ENCODE data around the gene SYT1. TPM values are rescaled to one million over a fixed set of nuclear protein-coding genes. Genes with fewer than 3 reads are reported as not detected.

The SYT1 gene
- total and polyA plus RNA-seq, 2 of the 8 experiments (the other 6 are each of a cell fraction or from before 2014, with no cell fraction given): 11.0 to 34.6 TPM

DNA sequence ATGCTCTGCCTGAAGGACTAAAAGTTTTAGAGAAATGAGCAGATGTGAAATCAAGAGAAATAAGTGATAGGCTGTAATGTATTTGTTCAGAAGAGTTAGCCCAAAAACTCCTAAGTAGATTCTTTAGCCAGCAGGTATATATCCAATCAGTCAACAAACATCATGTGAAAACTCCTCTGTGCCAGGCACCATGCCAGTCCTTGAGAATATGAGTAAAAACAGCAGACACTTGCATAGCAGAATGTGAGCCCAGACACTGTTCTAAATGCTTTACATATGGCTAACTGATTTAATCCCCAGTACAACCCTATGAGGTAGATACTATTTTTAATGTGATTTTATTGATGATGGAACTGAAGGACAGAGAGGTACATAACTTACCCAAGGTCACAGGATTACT, 496.4 kb downstream of the SYT1 start:
- H3K4me1 ChIP-seq (replicated peaks in 1 of 4; ENCODE audit: control insufficient read depth in 3 of 4, insufficient read depth in 4 of 4, low read length in 3 of 4): peaks cover 0 to 4% (median 0%) of the 10 kb centered on the region in 4 experiments; a peak in 1 of 7 replicates
- no peaks in the 10 kb centered on the region for H3K36me3 ChIP-seq (ENCODE audit: control insufficient read depth in 2 of 4, insufficient read depth in 4 of 4, low read length in 3 of 4)
- H2BK5ac ChIP-seq (ENCODE audit: low read depth, low read length): no peak overlapping the region
- no peak overlapping the region for H3K9ac ChIP-seq (replicated peaks in 1 of 4; ENCODE audit: extremely low read depth in 1 of 4, low read depth in 3 of 4, low read length in 3 of 4)
- no peak overlapping the region for H3K4ac ChIP-seq (replicated peaks; ENCODE audit: insufficient read length, low read depth, low read length)
- H3K56ac ChIP-seq (replicated peaks; ENCODE audit: insufficient read length, low read depth, low read length): no peak overlapping the region
- H2AFZ ChIP-seq (ENCODE audit: low read length): no peak overlapping the region
- no peaks in the 10 kb centered on the region for H3K79me1 ChIP-seq (ENCODE audit: low read depth, low read length)
- no peak overlapping the region for H3K18ac ChIP-seq (ENCODE audit: extremely low read depth, low read length)
- FAIRE-seq: no peak
- H3K4me3 ChIP-seq (ENCODE audit: extremely low read depth in 1 of 4, insufficient read depth in 2 of 4, low read depth in 3 of 4, low read length in 4 of 4): no peak overlapping the region
- no peak overlapping the region for H3K23ac ChIP-seq (ENCODE audit: insufficient read length)
- no peak for DNase-seq (ENCODE audit: low read depth in 1 of 2, low spot score in 2 of 2)
- H4K5ac ChIP-seq (ENCODE audit: insufficient read length, low read depth, low read length): no peak overlapping the region
- H4K91ac ChIP-seq (replicated peaks; ENCODE audit: insufficient read length, low read length): no peak overlapping the region
- H4K8ac ChIP-seq (ENCODE audit: extremely low read depth, insufficient read depth, low read length): no peak overlapping the region
- H2BK12ac ChIP-seq (ENCODE audit: low read depth, low read length): no peak overlapping the region
- no peak overlapping the region for H3K4me2 ChIP-seq (ENCODE audit: insufficient read depth in 1 of 2, low read depth in 2 of 2, low read length in 2 of 2)
- no peak overlapping the region for H2BK20ac ChIP-seq (ENCODE audit: low read length)
- CTCF ChIA-PET (ENCODE audit: partially characterized antibody): interaction anchor here (0.8 to 2.2 kb wide), 4 partner anchors 8 to 16 kb away, joined by 3 to 12 read pairs (median 8); no protein-coding TSS in a partner anchor
- POLR2A ChIA-PET (ENCODE audit: partially characterized antibody): interaction anchor here (0.8 kb wide), 1 partner anchor 42 kb away, joined by 3 read pairs; no protein-coding TSS in a partner anchor
- H2BK15ac ChIP-seq (ENCODE audit: low read length): no peak overlapping the region
- peaks cover 0 to 1% (median 0%) of the 10 kb centered on the region in 4 experiments; a peak in 1 of 7 replicates for H3K27me3 ChIP-seq (replicated peaks in 1 of 4; ENCODE audit: control insufficient read depth in 3 of 4, extremely low read depth in 1 of 4, insufficient read depth in 3 of 4, low read length in 3 of 4)
- no peak overlapping the region for H3K27ac ChIP-seq (ENCODE audit: low read depth, low read length)
- no peak overlapping the region for H2BK120ac ChIP-seq (replicated peaks; ENCODE audit: low read depth, low read length)
- TF ChIP-seq CBX8 (IDR thresholded peaks at IDR 0.05; ENCODE audit: borderline replicate concordance, low read depth, low read length): no peak
- H2AK5ac ChIP-seq (ENCODE audit: low read depth, low read length): no peak overlapping the region
- H3K14ac ChIP-seq (ENCODE audit: insufficient read length): no peak overlapping the region
- H3K9me3 ChIP-seq (ENCODE audit: insufficient read depth in 2 of 2, low read depth in 1 of 2, low read length in 1 of 2): no peaks in the 10 kb centered on the region
- H3K79me2 ChIP-seq (ENCODE audit: control insufficient read depth in 1 of 2, insufficient read depth in 2 of 2, low read length in 2 of 2): no peaks in the 10 kb centered on the region
- H3K23me2 ChIP-seq (ENCODE audit: low read depth, low read length): no peaks in the 10 kb centered on the region
- H4K20me1 ChIP-seq (replicated peaks in 1 of 2; ENCODE audit: control insufficient read depth in 1 of 2, insufficient read depth in 2 of 2, low read length in 2 of 2): no peaks in the 10 kb centered on the region

All from H1 (cell line).